OCI-LY7 (cell line): ENCODE measurements around the gene CWC27.

ENCODE experiments used
- CTCF ChIP-seq: fragments of 200-600 bp; sonication (generic); conservative IDR thresholded peaks from 2 replicates; pipeline ENCODE4 v1.5.1; 2014; ENCODE audit warnings: mild to moderate bottlenecking, antibody characterized with exemption, low read length, moderate library complexity, mixed read lengths
- EZH2phosphoT487 ChIP-seq: fragments of 200-600 bp; sonication (generic); IDR thresholded peaks from 2 replicates; pipeline ENCODE4 v1.6.1; 2018; ENCODE audit warnings: low read depth, borderline replicate concordance, mild to moderate bottlenecking, mixed run types, antibody characterized with exemption, low read length, moderate library complexity, mixed read lengths

- TF ChIP-seq CTCF: no peak
- no peak for TF ChIP-seq EZH2phosphoT487
These were observed 92.6 kb downstream of the CWC27 start for GRCh38 chr5:64861281-64861680.
